HUES6 (cell line): ENCODE results near the gene COL28A1.

ENCODE experiments used
- H3K27ac ChIP-seq: 2 replicates; pipeline ENCODE4 v1.7.0; 2013; ENCODE audit warnings: low read depth, mild to moderate bottlenecking, low read length, inconsistent platforms
- H3K27me3 ChIP-seq: 2 replicates; pipeline ENCODE4 v1.6.1; 2013; ENCODE audit warnings: low read length; ENCODE audit not compliant: control insufficient read depth, insufficient read depth
- H3K36me3 ChIP-seq: 2 replicates; pipeline ENCODE4 v1.6.1; 2013; ENCODE audit warnings: low read length; ENCODE audit not compliant: control insufficient read depth, insufficient read depth
- H3K4me1 ChIP-seq: 2 replicates; pipeline ENCODE4 v1.6.1; 2013; ENCODE audit warnings: low read length; ENCODE audit not compliant: control insufficient read depth, insufficient read depth
- H3K4me3 ChIP-seq: 2 replicates; pipeline ENCODE4 v1.5.1; 2013; ENCODE audit warnings: low read depth, low read length
- H3K9ac ChIP-seq: one replicate; pipeline ENCODE4 v1.6.1; 2013; ENCODE audit warnings: mild to moderate bottlenecking, low read length
- H3K9me3 ChIP-seq: 2 replicates; pipeline ENCODE4 v1.6.1; 2013; ENCODE audit warnings: low read depth, low read length; ENCODE audit not compliant: control insufficient read depth, insufficient read depth

Gene COL28A1

DNA sequence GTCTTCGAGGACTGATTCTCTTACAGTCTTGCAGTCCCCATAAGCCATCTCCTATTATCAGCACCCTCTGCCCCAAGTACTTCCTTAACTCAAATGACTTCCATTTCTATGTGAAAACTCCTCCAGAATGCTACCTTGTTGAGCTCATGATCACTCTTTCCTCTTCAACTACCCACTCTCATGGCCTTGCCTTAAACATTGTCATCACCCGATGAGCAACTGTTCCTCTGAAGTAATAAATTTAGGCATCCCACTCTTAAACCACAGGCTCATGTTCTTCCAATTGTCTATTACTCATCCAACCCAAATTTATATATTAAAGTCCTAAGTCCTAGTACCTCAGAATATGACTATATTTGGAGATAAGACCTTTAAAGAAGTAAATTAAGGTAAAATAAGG is 200.5 kb downstream of the COL28A1 start:
- Histone ChIP-seq H3K27me3 (no peaks in the 10 kb centered on the region), H3K27ac (no peak overlapping the region), H3K4me1 (no peaks in the 10 kb centered on the region), H3K9ac (no peak overlapping the region), H3K36me3 (no peaks in the 10 kb centered on the region), H3K9me3 (no peaks in the 10 kb centered on the region), H3K4me3 (no peak overlapping the region)

- Histone ChIP-seq H3K27ac (no peak overlapping the region), H3K36me3 (no peaks in the 10 kb centered on the region)
These were observed 202.1 kb downstream of the COL28A1 start for GRCh38 chr7:7333610-7334009.

DNA sequence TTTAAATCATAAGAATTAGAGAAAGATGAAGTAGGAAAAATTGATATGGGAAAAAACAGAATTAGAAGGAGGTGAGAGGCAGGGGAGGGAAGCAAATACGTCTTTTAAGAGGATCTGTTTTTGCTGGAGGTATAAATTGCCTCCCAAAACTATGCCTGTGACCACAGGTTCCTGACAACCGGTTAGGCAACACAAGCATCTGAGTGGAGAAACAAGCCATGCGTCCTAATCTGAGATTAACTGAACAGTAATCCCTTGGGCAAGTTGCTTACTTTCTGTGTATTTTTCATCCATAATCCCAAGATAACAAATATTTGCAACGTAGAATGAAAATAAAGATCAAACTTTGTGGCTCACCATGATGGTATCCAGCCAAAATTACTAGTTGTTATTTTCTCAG is 204.2 kb downstream of the COL28A1 start:
- Histone ChIP-seq H3K9ac (no peak overlapping the region), H3K27me3 (no peaks in the 10 kb centered on the region), H3K9me3 (no peaks in the 10 kb centered on the region), H3K36me3 (no peaks in the 10 kb centered on the region), H3K27ac (no peak overlapping the region), H3K4me3 (no peak overlapping the region), H3K4me1 (no peaks in the 10 kb centered on the region)

More at GRCh38 chr7:7333610-7334009, 202.1 kb downstream of the COL28A1 start:
- no peaks in the 10 kb centered on the region for H3K9me3 ChIP-seq
- H3K9ac ChIP-seq: no peak overlapping the region
- H3K4me1 ChIP-seq: no peaks in the 10 kb centered on the region
- H3K27me3 ChIP-seq: no peaks in the 10 kb centered on the region
- no peak overlapping the region for H3K4me3 ChIP-seq

DNA sequence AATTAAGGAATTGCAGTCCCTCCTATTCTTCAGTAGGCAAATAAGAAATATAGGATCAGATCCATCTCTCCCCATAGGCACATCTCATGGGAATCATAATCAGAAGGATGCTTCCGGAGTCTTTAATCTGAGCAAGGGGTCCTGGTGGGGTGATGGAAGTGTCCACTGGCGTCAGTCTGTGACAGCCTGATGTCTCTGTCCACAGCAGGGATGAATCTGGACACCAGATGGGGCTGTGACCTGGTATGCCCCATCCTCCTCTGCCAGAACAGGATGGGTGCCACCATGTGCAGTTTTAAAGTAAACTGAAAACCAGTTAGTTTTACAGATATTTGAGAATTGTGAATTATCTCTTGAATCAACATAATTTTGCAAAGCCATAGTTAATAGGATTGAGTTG is 204.7 kb downstream of the COL28A1 start:
- H3K9ac ChIP-seq: no peak overlapping the region
- H3K27ac ChIP-seq: no peak overlapping the region
- no peak overlapping the region for H3K4me3 ChIP-seq
- no peaks in the 10 kb centered on the region for H3K9me3 ChIP-seq
- H3K4me1 ChIP-seq: no peaks in the 10 kb centered on the region
- H3K27me3 ChIP-seq: no peaks in the 10 kb centered on the region
- H3K36me3 ChIP-seq: no peaks in the 10 kb centered on the region

GRCh38 chr7:7329326-7329725 is 206.3 kb downstream of the COL28A1 start:
- Histone ChIP-seq H3K36me3 (no peaks in the 10 kb centered on the region), H3K27ac (no peak overlapping the region), H3K9ac (no peak overlapping the region), H3K4me1 (no peaks in the 10 kb centered on the region), H3K9me3 (no peaks in the 10 kb centered on the region), H3K27me3 (no peaks in the 10 kb centered on the region), H3K4me3 (no peak overlapping the region)

DNA sequence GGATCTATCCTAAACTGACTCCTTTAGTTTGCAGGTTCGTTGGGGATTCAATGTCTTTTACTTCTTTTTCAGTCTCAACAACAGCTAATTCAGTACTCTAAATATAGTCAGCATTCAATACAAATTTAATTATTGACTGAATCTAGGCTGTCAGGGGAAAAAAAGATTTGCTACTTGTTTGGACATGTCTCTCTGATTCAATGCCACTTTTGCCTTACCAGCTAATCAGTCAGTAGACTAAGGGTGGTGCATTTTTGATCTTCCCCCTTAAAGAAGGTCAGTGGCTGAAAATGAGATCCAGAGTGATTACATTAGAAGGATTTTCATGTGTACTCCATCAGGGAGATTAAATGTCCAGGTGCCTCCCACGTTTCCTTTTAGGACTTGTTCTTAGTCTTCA is 208.2 kb downstream of the COL28A1 start:
- H3K9ac ChIP-seq: no peak overlapping the region
- H3K36me3 ChIP-seq: no peaks in the 10 kb centered on the region
- no peak overlapping the region for H3K27ac ChIP-seq
- no peaks in the 10 kb centered on the region for H3K27me3 ChIP-seq
- H3K4me3 ChIP-seq: no peak overlapping the region
- no peaks in the 10 kb centered on the region for H3K9me3 ChIP-seq
- peaks cover 7% of the 10 kb centered on the region; the same call in 1 of the 2 replicates for H3K4me1 ChIP-seq

- H3K9me3 ChIP-seq: no peaks in the 10 kb centered on the region
- H3K27me3 ChIP-seq: no peaks in the 10 kb centered on the region
- peaks cover 7% of the 10 kb centered on the region; the same call in 1 of the 2 replicates for H3K4me1 ChIP-seq
- H3K36me3 ChIP-seq: no peaks in the 10 kb centered on the region
- no peak overlapping the region for H3K9ac ChIP-seq
- H3K4me3 ChIP-seq: no peak overlapping the region
- no peak overlapping the region for H3K27ac ChIP-seq
These were observed 211.0 kb downstream of the COL28A1 start for GRCh38 chr7:7324698-7325097.

GRCh38 chr7:7323921-7324320 is 211.8 kb downstream of the COL28A1 start:
- no peak overlapping the region for H3K27ac ChIP-seq
- H3K4me1 ChIP-seq: peaks cover 7% of the 10 kb centered on the region; the same call in 1 of the 2 replicates
- no peak overlapping the region for H3K9ac ChIP-seq
- no peaks in the 10 kb centered on the region for H3K36me3 ChIP-seq
- no peak overlapping the region for H3K4me3 ChIP-seq
- H3K27me3 ChIP-seq: no peaks in the 10 kb centered on the region
- H3K9me3 ChIP-seq: no peaks in the 10 kb centered on the region

DNA sequence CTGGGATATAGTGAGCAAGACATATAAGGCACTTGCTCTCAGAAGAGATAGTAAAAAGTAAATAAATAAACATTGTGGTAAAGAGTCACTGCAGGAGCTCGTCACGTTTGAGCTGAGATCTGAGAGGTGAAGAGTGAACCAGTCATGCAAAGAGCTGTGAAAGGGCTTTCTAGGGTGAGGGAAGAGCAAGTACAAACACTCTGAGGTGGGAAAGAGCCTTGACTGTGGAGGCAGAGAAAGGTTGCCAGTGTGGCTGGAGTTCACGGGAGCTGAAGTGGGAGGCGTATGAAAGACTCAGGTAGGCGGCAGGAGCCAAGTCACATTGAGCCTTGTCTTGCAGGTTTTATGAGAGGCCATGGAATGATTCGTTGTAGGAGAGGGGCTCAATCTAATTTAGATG is 212.3 kb downstream of the COL28A1 start:
- H3K4me1 ChIP-seq: peaks cover 7% of the 10 kb centered on the region; the same call in 1 of the 2 replicates
- H3K4me3 ChIP-seq: no peak overlapping the region
- H3K9me3 ChIP-seq: no peaks in the 10 kb centered on the region
- H3K27me3 ChIP-seq: no peaks in the 10 kb centered on the region
- H3K27ac ChIP-seq: no peak overlapping the region
- H3K9ac ChIP-seq: no peak overlapping the region
- no peaks in the 10 kb centered on the region for H3K36me3 ChIP-seq

DNA sequence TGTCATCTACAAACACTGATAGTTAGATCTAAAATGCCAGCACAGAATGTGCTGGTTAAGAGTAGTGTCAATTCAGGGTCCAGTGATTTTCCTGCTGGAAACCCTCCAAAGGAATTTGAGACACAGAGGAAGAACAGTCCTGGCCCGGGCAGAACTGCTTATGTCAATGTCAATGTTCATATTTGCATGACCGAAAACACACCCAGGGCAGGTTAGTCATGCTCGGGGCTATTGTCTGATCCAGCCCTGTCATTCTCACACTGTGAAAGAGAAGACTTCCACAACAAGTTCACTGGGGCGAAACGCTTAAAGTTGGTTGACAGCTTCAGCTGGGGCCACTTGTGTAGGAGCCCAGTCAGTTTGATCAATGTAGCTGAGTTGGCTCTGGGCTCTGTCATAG is 214.0 kb downstream of the COL28A1 start:
- Histone ChIP-seq H3K27ac (no peak overlapping the region), H3K9me3 (no peaks in the 10 kb centered on the region), H3K36me3 (no peaks in the 10 kb centered on the region), H3K9ac (no peak overlapping the region), H3K27me3 (no peaks in the 10 kb centered on the region), H3K4me1 (peaks cover 7% of the 10 kb centered on the region; the same call in 1 of the 2 replicates), H3K4me3 (no peak overlapping the region)

DNA sequence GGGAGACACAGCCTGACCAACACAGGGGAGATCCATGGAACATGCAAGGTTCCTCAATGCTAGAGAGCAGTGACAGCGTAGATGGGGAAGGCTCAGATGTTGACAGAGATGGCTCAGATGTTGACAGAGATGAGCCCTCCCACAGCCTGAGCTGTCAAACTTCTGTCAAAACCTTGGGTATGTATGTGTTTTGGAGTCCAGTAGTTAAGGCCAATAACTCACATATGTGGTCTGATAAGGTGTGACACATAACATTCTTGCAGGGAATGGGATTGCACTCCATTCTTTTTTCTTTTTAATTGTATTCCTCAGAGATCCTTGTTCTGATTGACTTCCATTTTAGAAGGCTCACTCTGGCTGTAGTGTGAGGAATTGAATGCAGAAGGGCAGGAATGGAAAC is 217.1 kb downstream of the COL28A1 start:
- no peaks in the 10 kb centered on the region for H3K9me3 ChIP-seq
- H3K36me3 ChIP-seq: no peaks in the 10 kb centered on the region
- H3K27ac ChIP-seq: no peak overlapping the region
- H3K9ac ChIP-seq: no peak overlapping the region
- no peaks in the 10 kb centered on the region for H3K27me3 ChIP-seq
- peaks cover 5% of the 10 kb centered on the region; the same call in 1 of the 2 replicates for H3K4me1 ChIP-seq
- no peak overlapping the region for H3K4me3 ChIP-seq

DNA sequence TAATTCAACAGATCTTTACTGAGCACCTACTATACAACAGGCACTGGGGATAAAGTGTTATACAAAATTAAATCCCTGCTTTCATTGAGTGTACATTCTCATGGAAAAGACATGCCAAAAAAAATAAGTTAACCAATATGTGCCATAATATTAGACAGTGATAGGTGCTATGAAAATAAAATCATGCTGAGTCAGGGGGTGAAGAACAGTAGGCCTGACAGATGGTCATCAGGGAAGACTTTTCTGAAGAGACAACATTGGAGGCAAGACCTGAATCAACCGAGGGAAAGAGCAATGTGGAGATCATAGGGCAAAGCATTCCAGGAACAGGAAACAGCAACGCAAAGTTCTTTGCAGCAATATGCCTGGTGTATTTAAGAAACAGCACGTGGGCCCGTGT is 217.8 kb downstream of the COL28A1 start:
- Histone ChIP-seq H3K4me3 (no peak overlapping the region), H3K36me3 (no peaks in the 10 kb centered on the region), H3K9me3 (no peaks in the 10 kb centered on the region)

More for the DNA sequence above, 217.8 kb downstream of the COL28A1 start:
- H3K9ac ChIP-seq: no peak overlapping the region
- H3K4me1 ChIP-seq: no peaks in the 10 kb centered on the region
- no peak overlapping the region for H3K27ac ChIP-seq
- no peaks in the 10 kb centered on the region for H3K27me3 ChIP-seq
